Measurements from ENCODE around the gene CNKSR3.
"Not testable (repeated sequence)": the region's sequence is repeated elsewhere in the genome, so short reads cannot be mapped to it uniquely, and the experiment has no call there.

CNKSR3 gene

DNA sequence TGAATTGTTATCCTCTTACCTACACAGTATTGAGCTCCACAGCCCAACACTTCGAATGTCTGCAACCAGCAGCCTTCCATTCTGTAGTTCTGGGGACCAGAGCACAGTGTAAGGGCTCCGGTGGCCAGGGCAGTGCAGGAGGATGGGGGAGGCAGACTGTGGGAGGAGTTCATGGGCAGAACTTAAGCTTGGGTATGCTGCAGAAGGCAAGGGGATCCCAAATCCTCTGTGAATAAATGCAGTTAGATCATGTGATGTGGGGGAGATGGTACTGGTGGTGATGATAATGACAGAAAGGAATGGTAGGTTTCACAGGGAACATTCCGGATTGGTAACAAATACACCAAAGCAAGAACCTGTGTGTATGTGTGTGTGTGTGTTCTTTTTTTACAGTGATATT lies 26.5 kb upstream of the CNKSR3 start:
- ATAC-seq: no peak
- H3K27ac Mint-ChIP-seq: no peak overlapping the region
- H3K4me3 Mint-ChIP-seq: no peak overlapping the region
- H3K27me3 Mint-ChIP-seq: no peaks in the 10 kb centered on the region
- H3K4me1 Mint-ChIP-seq: no peaks in the 10 kb centered on the region
- H3K9me3 Mint-ChIP-seq: no peaks in the 10 kb centered on the region
- H3K36me3 Mint-ChIP-seq: no peaks in the 10 kb centered on the region

DNA sequence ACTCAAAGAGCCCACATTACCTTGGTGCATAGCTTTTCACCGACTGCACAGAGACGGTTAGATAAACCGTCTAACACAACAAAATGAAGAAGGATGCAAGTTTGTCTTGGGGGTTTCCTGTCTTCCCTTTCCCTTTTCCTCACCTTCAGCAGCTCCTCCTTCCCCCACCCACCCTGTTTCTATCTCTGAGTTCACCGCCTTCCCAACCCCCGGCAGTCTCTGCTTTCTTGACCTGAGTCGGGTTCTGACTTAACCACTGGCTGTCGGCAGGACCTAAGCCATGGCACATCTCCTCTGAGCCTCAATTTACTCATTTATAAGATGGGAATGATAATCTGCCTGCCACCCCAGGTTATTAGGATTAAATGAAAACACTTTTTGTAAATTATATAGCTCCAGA lies 25.8 kb upstream of the CNKSR3 start:
- H3K4me3 Mint-ChIP-seq: no peak overlapping the region
- no peaks in the 10 kb centered on the region for H3K27me3 Mint-ChIP-seq
- H3K9me3 Mint-ChIP-seq: no peaks in the 10 kb centered on the region
- H3K4me1 Mint-ChIP-seq: no peaks in the 10 kb centered on the region
- no peak overlapping the region for H3K27ac Mint-ChIP-seq
- no peak for ATAC-seq
- H3K36me3 Mint-ChIP-seq: no peaks in the 10 kb centered on the region

DNA sequence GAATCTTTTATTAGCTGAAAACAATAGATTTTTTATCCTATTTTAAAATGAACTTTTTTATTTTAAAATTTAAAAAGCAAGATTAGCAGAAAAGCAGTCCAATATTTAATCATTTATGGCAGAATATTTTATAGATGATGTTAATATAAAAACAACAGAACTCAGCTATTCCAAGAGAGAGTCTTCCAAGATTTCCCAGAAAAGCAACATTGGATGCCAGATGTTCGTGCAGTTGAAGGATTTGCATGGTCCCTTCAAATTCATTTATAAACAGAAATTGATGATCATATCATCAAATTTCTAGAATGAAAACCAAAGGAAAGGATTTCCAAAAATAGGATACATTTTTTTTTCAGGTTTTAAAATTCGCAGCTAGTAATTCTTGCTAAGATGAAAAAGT lies 25.4 kb upstream of the CNKSR3 start:
- Mint-ChIP-seq H3K27me3 (no peaks in the 10 kb centered on the region), H3K4me1 (no peaks in the 10 kb centered on the region), H3K27ac (no peak overlapping the region), H3K36me3 (no peaks in the 10 kb centered on the region), H3K4me3 (no peak overlapping the region), H3K9me3 (no peaks in the 10 kb centered on the region)
- ATAC-seq: no peak

DNA sequence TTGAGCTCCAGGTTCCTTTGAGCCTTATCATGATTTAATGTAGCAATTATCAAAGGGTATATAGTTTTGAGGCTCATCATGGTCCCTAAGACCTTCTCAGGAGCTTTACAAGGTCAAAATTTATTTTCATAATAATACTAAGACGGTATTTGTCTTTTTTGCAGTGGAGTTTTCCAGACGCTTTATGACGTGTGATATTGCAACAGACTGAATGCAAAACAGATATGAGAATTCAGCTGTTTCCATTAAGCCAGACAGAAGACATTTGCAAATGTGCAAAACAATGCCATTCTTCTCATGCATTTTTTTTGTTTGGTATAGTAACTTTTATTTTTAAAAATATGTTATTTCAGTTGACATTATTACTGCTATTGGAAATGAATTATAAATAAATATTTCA lies 24.7 kb upstream of the CNKSR3 start:
- no peak for ATAC-seq

DNA sequence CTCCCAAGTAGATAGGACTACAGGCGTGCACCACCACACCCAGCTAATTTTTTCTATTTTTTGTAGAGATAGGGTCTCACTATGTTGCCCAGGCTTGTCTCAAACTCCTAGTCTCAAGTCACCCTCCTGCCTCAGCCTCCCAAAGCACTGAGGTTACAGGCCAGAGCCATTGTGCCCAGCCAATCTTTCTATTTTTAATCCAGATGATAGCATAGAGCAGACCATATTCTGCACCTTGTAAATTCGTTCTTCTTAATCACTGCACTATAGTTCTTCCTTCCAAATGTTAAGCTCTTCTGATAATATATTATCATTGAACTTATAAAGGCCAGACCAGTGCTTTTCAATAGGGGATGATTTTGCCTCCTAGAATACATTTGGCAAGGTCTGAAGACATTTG lies 24.0 kb upstream of the CNKSR3 start:
- ATAC-seq: no peak
- no peaks in the 10 kb centered on the region for H3K36me3 Mint-ChIP-seq
- H3K4me1 Mint-ChIP-seq: no peaks in the 10 kb centered on the region
- no peak overlapping the region for H3K27ac Mint-ChIP-seq
- H3K4me3 Mint-ChIP-seq: no peak overlapping the region
- H3K27me3 Mint-ChIP-seq: no peaks in the 10 kb centered on the region
- no peaks in the 10 kb centered on the region for H3K9me3 Mint-ChIP-seq

More for the DNA sequence above, 24.7 kb upstream of the CNKSR3 start:
- no peaks in the 10 kb centered on the region for H3K27me3 Mint-ChIP-seq
- H3K4me1 Mint-ChIP-seq: no peaks in the 10 kb centered on the region
- no peak overlapping the region for H3K27ac Mint-ChIP-seq
- H3K9me3 Mint-ChIP-seq: no peaks in the 10 kb centered on the region
- H3K36me3 Mint-ChIP-seq: no peaks in the 10 kb centered on the region
- no peak overlapping the region for H3K4me3 Mint-ChIP-seq

DNA sequence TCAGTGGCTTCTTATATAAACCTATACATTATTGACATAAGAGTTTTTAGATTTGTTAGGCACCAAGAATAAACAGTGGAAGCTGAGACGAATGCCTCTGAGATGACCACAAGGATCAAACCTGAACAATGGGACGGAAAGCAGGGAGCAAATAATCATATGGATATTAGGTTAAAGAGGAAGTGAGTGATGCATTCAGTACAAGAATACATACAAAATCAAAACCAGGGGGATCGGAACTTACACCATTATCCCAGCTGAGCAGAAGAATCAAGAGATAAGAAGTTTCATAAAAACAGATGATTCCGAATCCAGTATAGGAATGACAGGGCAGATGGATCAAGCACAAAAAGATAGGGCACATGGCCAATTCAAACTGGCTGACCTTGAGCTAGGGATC lies 21.9 kb upstream of the CNKSR3 start:
- Mint-ChIP-seq H3K36me3 (no peaks in the 10 kb centered on the region), H3K4me3 (no peak overlapping the region), H3K27ac (no peak overlapping the region), H3K27me3 (no peaks in the 10 kb centered on the region), H3K4me1 (no peaks in the 10 kb centered on the region), H3K9me3 (peaks cover 5% of the 10 kb centered on the region)
- no peak for ATAC-seq

DNA sequence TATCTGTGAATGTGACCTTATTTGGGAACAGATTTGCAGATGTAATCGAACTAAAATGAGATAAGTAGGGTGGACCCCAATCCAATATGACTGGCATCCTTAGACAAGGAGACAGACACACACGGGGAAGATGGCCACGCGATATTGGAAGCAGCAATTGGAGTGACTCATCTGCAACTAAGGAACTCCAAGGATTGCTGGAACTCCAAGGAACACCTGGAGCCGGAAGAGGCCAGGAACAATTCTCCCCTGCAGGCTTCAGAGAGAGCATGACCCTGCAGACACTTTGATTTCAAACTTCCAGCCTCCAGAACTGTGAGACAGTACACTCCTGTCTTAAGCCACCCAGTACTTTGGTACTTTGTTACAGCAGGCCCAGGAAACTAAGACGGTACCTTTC lies 19.5 kb upstream of the CNKSR3 start:
- ATAC-seq: no peak
- no peaks in the 10 kb centered on the region for H3K4me1 Mint-ChIP-seq
- H3K27me3 Mint-ChIP-seq: no peaks in the 10 kb centered on the region
- no peaks in the 10 kb centered on the region for H3K36me3 Mint-ChIP-seq
- H3K4me3 Mint-ChIP-seq: no peak overlapping the region
- peaks cover 5% of the 10 kb centered on the region for H3K9me3 Mint-ChIP-seq
- no peak overlapping the region for H3K27ac Mint-ChIP-seq

DNA sequence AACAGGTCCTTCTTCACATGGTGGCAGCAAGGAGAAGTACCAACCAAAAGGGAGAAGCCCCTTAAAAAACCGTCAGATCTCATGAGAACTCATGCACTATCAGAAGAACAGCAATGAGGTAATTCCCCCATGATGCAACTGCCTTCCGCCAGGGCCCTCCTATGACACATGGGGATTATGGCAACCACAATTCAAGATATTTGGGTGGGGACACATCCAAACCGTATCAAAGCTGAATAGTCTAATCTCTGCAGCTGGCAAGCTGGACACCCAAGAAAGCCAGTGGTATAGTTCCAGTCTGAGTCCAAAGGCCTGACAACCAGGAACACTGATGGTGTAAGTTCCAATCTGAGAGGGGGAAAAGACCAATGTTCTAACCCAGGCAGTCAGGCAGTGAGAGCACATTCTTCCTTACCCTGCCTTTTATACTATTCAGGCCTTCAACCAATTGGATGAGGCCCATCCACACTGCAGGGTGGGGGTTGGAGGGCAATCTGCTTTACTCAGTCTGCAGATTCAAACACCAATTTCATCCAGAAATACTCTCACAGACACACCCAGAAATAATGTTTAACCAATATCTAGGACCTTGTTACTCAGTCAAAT lies 17.9 kb upstream of the CNKSR3 start:
- no peaks in the 10 kb centered on the region for H3K27me3 Mint-ChIP-seq
- peaks cover 5% of the 10 kb centered on the region for H3K9me3 Mint-ChIP-seq
- no peak overlapping the region for H3K4me3 Mint-ChIP-seq
- no peak overlapping the region for H3K27ac Mint-ChIP-seq
- H3K36me3 Mint-ChIP-seq: no peaks in the 10 kb centered on the region
- ATAC-seq: no peak
- H3K4me1 Mint-ChIP-seq: no peaks in the 10 kb centered on the region

DNA sequence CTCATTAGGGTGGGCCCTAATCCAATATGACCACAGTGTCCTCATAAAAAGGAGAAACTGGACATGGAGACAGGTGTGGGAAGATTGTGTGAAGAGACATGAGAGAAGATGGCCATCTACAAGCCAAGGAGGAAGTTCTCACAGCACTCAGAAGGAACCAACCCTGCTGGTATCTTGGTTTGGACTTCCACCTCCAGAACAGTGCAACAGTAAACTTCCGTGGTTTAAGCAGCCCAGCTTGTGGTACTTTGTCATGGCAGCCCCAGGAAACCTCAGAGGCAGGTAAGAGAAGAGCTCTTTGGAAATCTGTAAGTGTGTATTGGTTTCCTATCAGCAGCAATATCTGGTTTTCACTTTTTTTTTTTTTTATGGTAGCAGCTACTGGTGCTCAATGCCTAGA lies 16.5 kb upstream of the CNKSR3 start:
- Mint-ChIP-seq H3K27me3 (no peaks in the 10 kb centered on the region), H3K4me1 (no peaks in the 10 kb centered on the region), H3K36me3 (no peaks in the 10 kb centered on the region), H3K4me3 (no peak overlapping the region), H3K9me3 (peaks cover 5% of the 10 kb centered on the region), H3K27ac (no peak overlapping the region)
- no peak for ATAC-seq

DNA sequence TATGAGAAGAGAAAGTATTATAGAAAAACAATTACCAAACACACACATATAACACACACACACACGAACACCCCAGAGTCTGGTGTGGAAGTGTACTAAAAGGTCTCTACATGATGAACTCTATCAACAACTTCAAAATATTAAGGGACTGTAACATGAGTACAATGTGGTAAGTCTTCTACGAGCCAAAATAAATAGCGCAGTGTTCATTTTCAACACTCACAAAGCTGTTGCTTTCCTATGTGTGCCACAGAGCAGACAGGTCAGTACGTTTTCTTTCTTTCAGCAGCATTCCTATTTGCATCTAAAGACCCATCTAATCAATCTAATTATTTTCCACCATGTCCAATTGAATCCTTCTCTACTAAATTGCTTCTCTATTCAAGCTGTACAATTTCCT lies 12.1 kb upstream of the CNKSR3 start:
- Mint-ChIP-seq H3K4me3 (no peak overlapping the region), H3K27me3 (peaks cover 15% of the 10 kb centered on the region), H3K4me1 (no peaks in the 10 kb centered on the region), H3K27ac (no peak overlapping the region), H3K36me3 (no peaks in the 10 kb centered on the region), H3K9me3 (no peaks in the 10 kb centered on the region)
- no peak for ATAC-seq

DNA sequence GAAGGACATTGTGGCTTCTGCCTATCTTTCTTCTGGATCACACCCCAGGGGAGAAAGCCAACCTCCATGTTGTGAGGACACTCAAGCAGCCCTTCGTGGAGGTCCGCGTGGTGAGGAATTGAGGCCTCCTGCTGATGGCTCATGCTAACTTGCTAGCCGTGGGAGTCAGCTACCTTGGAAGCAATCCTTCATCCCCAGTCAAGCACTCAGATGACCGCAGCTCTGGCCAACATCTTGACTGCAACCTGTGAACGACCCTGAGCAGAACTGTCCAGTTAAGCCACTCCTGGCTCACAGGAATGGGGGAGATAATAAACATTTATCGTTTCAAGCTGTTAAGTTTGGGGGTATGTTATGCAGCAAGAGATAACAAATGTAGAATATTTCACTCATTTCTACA lies 10.9 kb upstream of the CNKSR3 start:
- no peak for ATAC-seq
- Mint-ChIP-seq H3K36me3 (no peaks in the 10 kb centered on the region), H3K27ac (no peak overlapping the region), H3K27me3 (peaks cover 21% of the 10 kb centered on the region), H3K9me3 (no peaks in the 10 kb centered on the region), H3K4me1 (no peaks in the 10 kb centered on the region), H3K4me3 (no peak overlapping the region)

DNA sequence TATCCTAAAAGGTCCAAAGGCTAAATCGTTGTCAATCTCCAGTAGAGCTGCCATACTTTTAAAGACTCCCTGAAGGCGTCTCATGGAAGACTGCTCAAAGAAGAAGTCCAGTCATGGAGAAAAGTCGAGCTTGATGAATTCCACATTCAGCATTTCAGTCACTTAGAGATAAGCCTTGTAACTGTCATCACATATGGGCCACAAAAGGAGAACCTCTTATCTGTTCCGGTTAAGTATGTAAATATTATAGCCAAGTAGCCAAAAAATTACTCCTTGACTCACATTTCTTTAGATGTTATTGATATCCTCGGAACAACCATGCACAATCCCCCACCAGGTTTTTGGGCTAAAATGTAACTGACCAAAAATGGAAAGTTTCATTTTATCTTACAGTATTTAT lies 9.8 kb upstream of the CNKSR3 start:
- Mint-ChIP-seq H3K4me1 (no peaks in the 10 kb centered on the region), H3K4me3 (no peak overlapping the region), H3K36me3 (no peaks in the 10 kb centered on the region), H3K9me3 (no peaks in the 10 kb centered on the region), H3K27me3 (peaks cover 29% of the 10 kb centered on the region), H3K27ac (no peak overlapping the region)
- ATAC-seq: no peak

DNA sequence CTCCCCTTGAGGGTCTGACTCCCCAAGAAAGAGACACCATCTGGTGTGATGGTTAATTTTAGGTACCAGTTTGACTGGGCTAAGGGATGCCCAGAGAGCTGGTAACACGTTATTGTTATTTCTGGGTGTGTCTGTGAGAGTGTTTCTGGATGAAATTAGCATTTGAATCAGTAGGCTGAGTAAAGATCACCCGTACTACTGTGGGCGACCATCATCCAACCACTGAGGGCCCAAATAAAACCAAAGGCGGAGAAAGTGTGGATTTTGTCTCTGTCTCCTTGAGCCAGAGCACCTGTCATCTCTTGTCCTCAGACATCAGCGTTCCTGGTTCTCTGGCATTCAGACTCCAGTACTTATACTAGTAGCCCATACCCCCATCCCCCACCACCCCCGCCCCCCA lies 7.9 kb upstream of the CNKSR3 start:
- peaks cover 42% of the 10 kb centered on the region for H3K27me3 Mint-ChIP-seq
- no peak for ATAC-seq
- no peak overlapping the region for H3K4me3 Mint-ChIP-seq
- H3K27ac Mint-ChIP-seq: no peak overlapping the region
- no peaks in the 10 kb centered on the region for H3K4me1 Mint-ChIP-seq
- no peaks in the 10 kb centered on the region for H3K36me3 Mint-ChIP-seq
- H3K9me3 Mint-ChIP-seq: no peaks in the 10 kb centered on the region

DNA sequence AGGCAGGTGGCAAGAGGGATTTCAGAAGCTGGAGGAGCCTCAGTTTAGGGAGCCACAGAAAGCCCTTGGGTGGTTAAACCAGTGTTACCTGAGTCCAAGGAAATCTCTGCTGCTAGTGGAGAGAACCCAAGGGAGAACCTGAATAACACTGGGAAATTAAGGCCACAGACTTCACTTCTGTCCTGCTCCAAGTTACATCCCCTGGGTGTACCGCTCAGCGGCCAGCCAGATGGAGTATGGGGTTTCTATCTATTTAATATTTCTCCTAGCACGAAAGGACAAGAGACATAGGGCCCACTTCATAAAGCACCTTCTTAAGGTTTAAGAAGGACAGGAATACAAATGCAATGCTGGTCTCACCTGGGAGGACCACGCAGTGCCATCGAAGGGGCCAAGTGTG lies 5.8 kb upstream of the CNKSR3 start:
- Mint-ChIP-seq H3K9me3 (no peaks in the 10 kb centered on the region), H3K36me3 (no peaks in the 10 kb centered on the region), H3K27ac (no peak overlapping the region), H3K27me3 (peaks cover 63% of the 10 kb centered on the region), H3K4me1 (no peaks in the 10 kb centered on the region), H3K4me3 (no peak overlapping the region)
- no peak for ATAC-seq

DNA sequence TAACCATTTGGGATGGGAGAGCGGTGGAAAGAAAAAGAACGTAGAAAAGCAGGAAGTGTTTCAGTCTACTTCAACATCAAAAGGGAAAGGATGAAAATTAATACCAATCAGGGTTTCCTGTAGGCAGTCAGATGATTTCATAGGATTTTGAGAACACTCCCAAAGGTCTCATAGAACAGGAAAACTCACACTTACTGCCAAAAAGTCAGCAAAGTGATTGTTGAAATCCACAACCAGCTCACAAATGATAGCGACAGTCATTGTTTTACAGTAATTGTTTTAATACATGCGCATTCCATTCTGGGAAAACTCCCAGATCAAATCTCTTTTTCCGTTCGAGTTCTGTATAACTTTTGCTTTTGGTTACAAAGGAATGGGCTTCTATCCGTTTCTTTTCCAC lies 5.3 kb upstream of the CNKSR3 start:
- Mint-ChIP-seq H3K9me3 (no peaks in the 10 kb centered on the region), H3K27ac (no peak overlapping the region), H3K36me3 (no peaks in the 10 kb centered on the region), H3K4me1 (no peaks in the 10 kb centered on the region), H3K27me3 (peaks cover 68% of the 10 kb centered on the region), H3K4me3 (no peak overlapping the region)
- no peak for ATAC-seq

DNA sequence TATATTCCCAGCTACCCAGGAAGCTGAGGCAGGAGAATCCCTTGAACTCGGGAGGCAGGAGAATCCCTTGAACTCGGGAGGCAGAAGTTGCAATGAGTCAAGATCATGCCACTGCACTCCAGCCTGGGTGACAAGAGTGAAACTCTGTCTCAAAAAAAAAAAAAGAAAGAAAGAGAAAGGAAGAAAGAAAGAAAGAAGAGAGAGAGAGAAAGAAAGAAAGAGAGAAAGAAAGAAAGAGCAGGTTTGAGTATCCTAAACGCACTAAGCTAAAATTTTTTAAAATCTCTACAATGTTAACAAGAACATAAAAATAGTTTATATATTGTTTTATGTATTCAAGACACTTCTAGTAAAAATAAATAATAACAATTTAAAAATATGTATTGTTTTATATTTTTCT lies 4.6 kb upstream of the CNKSR3 start:
- ATAC-seq, H3K36me3 Mint-ChIP-seq, H3K27ac Mint-ChIP-seq, H3K9me3 Mint-ChIP-seq, H3K4me3 Mint-ChIP-seq, H3K4me1 Mint-ChIP-seq: not testable (repeated sequence)
- peaks cover 69% of the 10 kb centered on the region for H3K27me3 Mint-ChIP-seq

DNA sequence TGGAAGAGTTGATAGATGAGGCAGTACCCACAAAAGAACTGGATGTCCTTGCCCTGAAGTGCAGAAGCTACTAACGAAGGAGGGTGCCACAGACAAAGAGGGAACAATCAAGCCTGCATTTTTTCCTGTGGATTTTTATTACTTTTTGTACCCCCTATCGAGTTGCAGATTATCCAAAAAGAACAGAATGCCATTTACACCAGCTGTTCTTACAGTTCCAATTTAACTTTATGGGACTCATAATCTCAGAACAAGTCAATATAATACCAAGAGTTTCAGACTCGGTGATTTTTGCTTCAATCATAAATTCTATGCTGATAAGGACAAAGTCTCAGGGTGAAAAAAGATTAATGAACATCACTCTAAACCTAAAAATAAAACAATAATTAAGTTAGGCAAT lies 4.0 kb upstream of the CNKSR3 start:
- no peak for ATAC-seq
- Mint-ChIP-seq H3K4me1 (peaks cover 2% of the 10 kb centered on the region), H3K27me3 (peaks cover 67% of the 10 kb centered on the region), H3K9me3 (no peaks in the 10 kb centered on the region), H3K4me3 (no peak overlapping the region), H3K36me3 (no peaks in the 10 kb centered on the region), H3K27ac (no peak overlapping the region)

All from stimulated activated memory B cell treated with anti-CD40 and anti-IgM and Interleukin-4, amounts not matched to agents 10 μg/mL and 1 μg/mL and 100 μg/mL, for 72 hours (primary cell).